Fibroblast of lung (primary cell): ENCODE results near the gene DNAJA4. TPM values are rescaled to one million over a fixed set of nuclear protein-coding genes. Genes with fewer than 3 reads are reported as not detected.
A peak's percentile ranks its signal among the peaks of the same experiment; 100 is the strongest.

Experiments
- DNase-seq, 2 donors: peaks; one replicate each; pipeline versions ENCODE4 v3.0.0 to v3.0.0-alpha.2; 2010; ENCODE audit warnings: low read depth in 2 of 2
- H2AFZ ChIP-seq: 2 replicates; pipeline ENCODE4 v1.5.1; 2012; ENCODE audit warnings: low read length, control low read depth, inconsistent platforms
- H3K27ac ChIP-seq: 2 replicates; pipeline ENCODE4 v1.5.1; 2011; ENCODE audit warnings: low read length, control low read depth; ENCODE audit not compliant: insufficient read depth
- H3K27me3 ChIP-seq: 2 replicates; pipeline ENCODE4 v1.5.1; 2011; ENCODE audit warnings: mild to moderate bottlenecking, low read length; ENCODE audit not compliant: control insufficient read depth, insufficient read depth
- H3K36me3 ChIP-seq: 2 replicates; pipeline ENCODE4 v1.5.1; 2011; ENCODE audit warnings: low read length; ENCODE audit not compliant: control insufficient read depth, insufficient read depth
- H3K4me1 ChIP-seq: 2 replicates; pipeline ENCODE4 v1.5.1; 2011; ENCODE audit warnings: low read length; ENCODE audit not compliant: control insufficient read depth, insufficient read depth; ENCODE audit errors: extremely low read depth
- H3K4me2 ChIP-seq: 2 replicates; pipeline ENCODE4 v1.5.1; 2011; ENCODE audit warnings: low read length, control low read depth; ENCODE audit not compliant: insufficient read depth; ENCODE audit errors: extremely low read depth
- H3K4me3 ChIP-seq, 4 experiments: fragments of 200-600 bp in 1 of 4; sonication (generic) in 1 of 4; replicated peaks in 1 of 4; 2 replicates each; pipeline ENCODE4 v1.5.1; 2011 to 2016; ENCODE audit warnings: low read length in 4 of 4, low read depth in 3 of 4, mild to moderate bottlenecking in 3 of 4, control low read depth in 2 of 4, inconsistent platforms in 1 of 4, mixed read lengths in 1 of 4; ENCODE audit not compliant: insufficient read depth in 1 of 4; ENCODE audit errors: control extremely low read depth in 1 of 4
- H3K79me2 ChIP-seq: 2 replicates; pipeline ENCODE4 v1.5.1; 2012; ENCODE audit warnings: mild to moderate bottlenecking, low read length, inconsistent platforms; ENCODE audit not compliant: control insufficient read depth, insufficient read depth
- H3K9ac ChIP-seq: 2 replicates; pipeline ENCODE4 v1.5.1; 2011; ENCODE audit warnings: mild to moderate bottlenecking, low read length, control low read depth; ENCODE audit not compliant: insufficient read depth
- H3K9me3 ChIP-seq: 2 replicates; pipeline ENCODE4 v1.5.1; 2012; ENCODE audit warnings: low read depth, low read length; ENCODE audit not compliant: control insufficient read depth, insufficient read depth
- H4K20me1 ChIP-seq: 2 replicates; pipeline ENCODE4 v1.5.1; 2011; ENCODE audit warnings: low read length; ENCODE audit not compliant: control insufficient read depth, insufficient read depth; ENCODE audit errors: extremely low read depth
- EZH2 ChIP-seq: IDR thresholded peaks from 2 replicates; pipeline ENCODE4 v1.5.1; 2012; ENCODE audit warnings: low read length, control low read depth, mild to moderate bottlenecking; ENCODE audit errors: missing control alignments
- polyA plus RNA-seq, 2 donors: library from polyadenylated mRNA; depleted of rRNA in 1 of 2; stranded (reverse) in 1 of 2; unstranded in 1 of 2; fragments of >200 nt; gene quantifications; 2 replicates each; pipeline ENCODE4 v1.2.1, GENCODE V29; 2011 to 2012; ENCODE audit warnings: missing spikeins in 1 of 2
- total RNA-seq: library from RNA; depleted of rRNA; stranded (reverse); fragments of >200 nt; gene quantifications from 2 replicates; pipeline ENCODE4 v1.2.1, GENCODE V29; 2014
- TF ChIP-seq, protein P1 (sequence below), 2 donors: IDR thresholded peaks in 1 of 2; conservative IDR thresholded peaks in 1 of 2; 1 replicate in 1 of 2; 2 replicates in 1 of 2; pipeline ENCODE4 v1.5.1; 2011 to 2012; ENCODE audit warnings: low read length in 2 of 2, control low read depth in 1 of 2, inconsistent platforms in 1 of 2, low read depth in 1 of 2, mild to moderate bottlenecking in 1 of 2

DNAJA4 gene
- total and polyA plus RNA-seq, 2 donors (not counting 1 experiment from before 2014, with no cell fraction given): 2.3 to 7.9 TPM

DNA sequence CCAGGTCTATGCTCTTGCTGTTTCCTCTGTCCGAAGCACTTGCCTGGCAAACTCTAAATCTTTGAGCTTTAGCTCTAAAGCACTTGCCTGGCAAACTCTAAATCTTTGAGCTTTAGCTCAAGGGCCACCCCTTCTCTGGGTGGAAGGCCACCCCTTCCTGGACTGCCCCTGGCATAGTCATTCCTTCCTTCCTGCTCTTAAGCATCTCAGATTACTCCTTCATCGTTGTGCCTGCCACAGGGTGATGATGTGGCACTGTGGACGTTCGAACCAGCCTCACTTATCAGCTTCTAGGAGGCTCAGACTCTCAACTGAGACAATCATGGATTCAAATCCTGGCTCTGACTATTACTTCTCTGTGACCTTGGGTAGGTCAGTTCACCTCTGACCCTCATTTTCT, 65.3 kb downstream of the DNAJA4 start:
- DNase-seq: peak in 1 of 2 donors; percentile 13
- Histone ChIP-seq H2AFZ (no peak overlapping the region), H3K27ac (no peak overlapping the region)

More for the DNA sequence above, 65.3 kb downstream of the DNAJA4 start:
- no peak overlapping the region for H3K4me2 ChIP-seq
- H3K36me3 ChIP-seq: no peaks in the 10 kb centered on the region
- peaks cover 4% of the 10 kb centered on the region for H3K27me3 ChIP-seq
- H4K20me1 ChIP-seq: no peaks in the 10 kb centered on the region
- no peaks in the 10 kb centered on the region for H3K4me1 ChIP-seq
- no peak overlapping the region for H3K4me3 ChIP-seq
- H3K9me3 ChIP-seq: no peaks in the 10 kb centered on the region
- H3K9ac ChIP-seq: no peak overlapping the region
- no peaks in the 10 kb centered on the region for H3K79me2 ChIP-seq
- no peak for TF ChIP-seq EZH2
- TF ChIP-seq, protein P1, sequence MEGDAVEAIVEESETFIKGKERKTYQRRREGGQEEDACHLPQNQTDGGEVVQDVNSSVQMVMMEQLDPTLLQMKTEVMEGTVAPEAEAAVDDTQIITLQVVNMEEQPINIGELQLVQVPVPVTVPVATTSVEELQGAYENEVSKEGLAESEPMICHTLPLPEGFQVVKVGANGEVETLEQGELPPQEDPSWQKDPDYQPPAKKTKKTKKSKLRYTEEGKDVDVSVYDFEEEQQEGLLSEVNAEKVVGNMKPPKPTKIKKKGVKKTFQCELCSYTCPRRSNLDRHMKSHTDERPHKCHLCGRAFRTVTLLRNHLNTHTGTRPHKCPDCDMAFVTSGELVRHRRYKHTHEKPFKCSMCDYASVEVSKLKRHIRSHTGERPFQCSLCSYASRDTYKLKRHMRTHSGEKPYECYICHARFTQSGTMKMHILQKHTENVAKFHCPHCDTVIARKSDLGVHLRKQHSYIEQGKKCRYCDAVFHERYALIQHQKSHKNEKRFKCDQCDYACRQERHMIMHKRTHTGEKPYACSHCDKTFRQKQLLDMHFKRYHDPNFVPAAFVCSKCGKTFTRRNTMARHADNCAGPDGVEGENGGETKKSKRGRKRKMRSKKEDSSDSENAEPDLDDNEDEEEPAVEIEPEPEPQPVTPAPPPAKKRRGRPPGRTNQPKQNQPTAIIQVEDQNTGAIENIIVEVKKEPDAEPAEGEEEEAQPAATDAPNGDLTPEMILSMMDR (conservative IDR thresholded peaks at IDR 0.05 in 1 of 2, IDR thresholded peaks at IDR 0.05 in 1 of 2; ENCODE audit: low read depth in 1 of 2, low read length in 2 of 2): no peak

Other genes with a start within 250 kb of the DNAJA4 start
- gene TBC1D2B, start 186.9 kb upstream of the DNAJA4 start, total RNA-seq: 73.3 and 75.5 TPM in 2 replicates
- 28.4 and 49.4 TPM in 2 replicates for gene TBC1D2B, start 186.9 kb upstream of the DNAJA4 start, polyA plus RNA-seq
- gene SH2D7, start 172.0 kb upstream of the DNAJA4 start, total RNA-seq: not detected in 2 replicates
- 0.03 TPM in 1 of 2 replicates, not detected in the other for gene SH2D7, start 172.0 kb upstream of the DNAJA4 start, polyA plus RNA-seq
- gene CIB2, start 133.1 kb upstream of the DNAJA4 start, total RNA-seq: 3.1 and 5.9 TPM in 2 replicates
- gene CIB2, start 133.1 kb upstream of the DNAJA4 start, polyA plus RNA-seq: 2.7 and 4.2 TPM in 2 replicates
- 24.9 and 25.2 TPM in 2 replicates for gene IDH3A, start 115.2 kb upstream of the DNAJA4 start, total RNA-seq
- gene IDH3A, start 115.2 kb upstream of the DNAJA4 start, polyA plus RNA-seq: 65.0 and 84.6 TPM in 2 replicates
- not detected in 2 replicates for gene ACSBG1, start 30.0 kb upstream of the DNAJA4 start, total RNA-seq
- not detected in 2 replicates for gene ACSBG1, start 30.0 kb upstream of the DNAJA4 start, polyA plus RNA-seq
- 47.1 and 49.1 TPM in 2 replicates for gene SKIC8, start 35.0 kb downstream of the DNAJA4 start, total RNA-seq
- 82.2 and 84.5 TPM in 2 replicates for gene SKIC8, start 35.0 kb downstream of the DNAJA4 start, polyA plus RNA-seq
- gene CRABP1, start 75.8 kb downstream of the DNAJA4 start, total RNA-seq: not detected in 2 replicates
- not detected in 2 replicates for gene CRABP1, start 75.8 kb downstream of the DNAJA4 start, polyA plus RNA-seq
- gene IREB2, start 173.7 kb downstream of the DNAJA4 start, total RNA-seq: 19.0 and 20.3 TPM in 2 replicates
- 24.6 and 30.6 TPM in 2 replicates for gene IREB2, start 173.7 kb downstream of the DNAJA4 start, polyA plus RNA-seq
- gene HYKK, start 243.0 kb downstream of the DNAJA4 start, total RNA-seq: 2.0 and 2.6 TPM in 2 replicates
- 3.3 and 3.6 TPM in 2 replicates for gene HYKK, start 243.0 kb downstream of the DNAJA4 start, polyA plus RNA-seq